Neural crest cell (in vitro differentiated cells): ENCODE data around the gene PELO. TPM values are rescaled to one million over a fixed set of nuclear protein-coding genes. Genes with fewer than 3 reads are reported as not detected.

ENCODE experiments used
- DNase-seq: peaks from one replicate; pipeline ENCODE4 v3.0.0; 2021; ENCODE audit warnings: low read depth, mixed read lengths, low spot score
- H3K27ac Mint-ChIP-seq: one replicate; pipeline ENCODE4 v1.8.0; 2021; ENCODE audit warnings: mild to moderate bottlenecking, mixed read lengths; ENCODE audit not compliant: unreplicated experiment
- H3K27me3 Mint-ChIP-seq: 2 replicates; pipeline ENCODE4 v1.8.0; 2021; ENCODE audit warnings: low read depth, mild to moderate bottlenecking, mixed read lengths
- H3K36me3 Mint-ChIP-seq: 2 replicates; pipeline ENCODE4 v1.8.0; 2021; ENCODE audit warnings: low read depth, mild to moderate bottlenecking, mixed read lengths
- H3K4me1 Mint-ChIP-seq: 2 replicates; pipeline ENCODE4 v1.8.0; 2021; ENCODE audit warnings: mixed read lengths
- H3K4me3 Mint-ChIP-seq: one replicate; pipeline ENCODE4 v1.8.0; 2021; ENCODE audit warnings: mild to moderate bottlenecking, mixed read lengths
- H3K9me3 Mint-ChIP-seq: 2 replicates; pipeline ENCODE4 v1.8.0; 2021; ENCODE audit warnings: mixed read lengths
- CTCF ChIP-seq: fragments of 200-600 bp; sonication (generic); conservative IDR thresholded peaks from 2 replicates; pipeline ENCODE4 v1.5.0; 2021; ENCODE audit warnings: antibody characterized with exemption, mild to moderate bottlenecking
- total RNA-seq: library from RNA; stranded (reverse); gene quantifications from 2 replicates; pipeline ENCODE4 v1.2.1, GENCODE V29; 2021

Gene PELO
- total RNA-seq, 1 donor from 2014 or later, result 11.8 TPM

- DNase-seq, result no peak
- H3K4me1 Mint-ChIP-seq, result peaks cover 22% of the 10 kb centered on the region
- H3K27ac Mint-ChIP-seq, result no peak overlapping the region
- H3K9me3 Mint-ChIP-seq, result no peaks in the 10 kb centered on the region
- H3K27me3 Mint-ChIP-seq, result no peaks in the 10 kb centered on the region
- peaks cover 5% of the 10 kb centered on the region for H3K36me3 Mint-ChIP-seq
- TF ChIP-seq CTCF, result no peak
- no peak overlapping the region for H3K4me3 Mint-ChIP-seq
These were observed 17.9 kb downstream of the PELO start for GRCh38 chr5:52805615-52806014.

GRCh38 chr5:52807037-52807436 lies 19.3 kb downstream of the PELO start:
- H3K27me3 Mint-ChIP-seq, result no peaks in the 10 kb centered on the region
- peaks cover 10% of the 10 kb centered on the region for H3K4me1 Mint-ChIP-seq
- H3K4me3 Mint-ChIP-seq, result no peak overlapping the region
- H3K27ac Mint-ChIP-seq, result no peak overlapping the region
- no peak for DNase-seq
- peaks cover 5% of the 10 kb centered on the region for H3K36me3 Mint-ChIP-seq
- no peak for TF ChIP-seq CTCF
- no peaks in the 10 kb centered on the region for H3K9me3 Mint-ChIP-seq

GRCh38 chr5:52807723-52808122 lies 20.0 kb downstream of the PELO start:
- no peak for DNase-seq
- H3K4me1 Mint-ChIP-seq, result peaks cover 10% of the 10 kb centered on the region
- H3K27me3 Mint-ChIP-seq, result no peaks in the 10 kb centered on the region
- no peak overlapping the region for H3K27ac Mint-ChIP-seq
- H3K9me3 Mint-ChIP-seq, result no peaks in the 10 kb centered on the region
- TF ChIP-seq CTCF, result no peak
- H3K36me3 Mint-ChIP-seq, result peaks cover 5% of the 10 kb centered on the region
- H3K4me3 Mint-ChIP-seq, result no peak overlapping the region

- no peak for DNase-seq
- no peak for TF ChIP-seq CTCF
- peaks cover 5% of the 10 kb centered on the region for H3K36me3 Mint-ChIP-seq
- peaks cover 6% of the 10 kb centered on the region for H3K4me1 Mint-ChIP-seq
- no peaks in the 10 kb centered on the region for H3K27me3 Mint-ChIP-seq
- H3K4me3 Mint-ChIP-seq, result no peak overlapping the region
- no peaks in the 10 kb centered on the region for H3K9me3 Mint-ChIP-seq
- H3K27ac Mint-ChIP-seq, result no peak overlapping the region
These were observed 20.7 kb downstream of the PELO start for GRCh38 chr5:52808316-52808901.

GRCh38 chr5:52809884-52810283 lies 22.2 kb downstream of the PELO start:
- H3K27me3 Mint-ChIP-seq, result no peaks in the 10 kb centered on the region
- no peak for DNase-seq
- no peak overlapping the region for H3K27ac Mint-ChIP-seq
- H3K9me3 Mint-ChIP-seq, result no peaks in the 10 kb centered on the region
- no peaks in the 10 kb centered on the region for H3K4me1 Mint-ChIP-seq
- no peak overlapping the region for H3K4me3 Mint-ChIP-seq
- no peak for TF ChIP-seq CTCF
- no peaks in the 10 kb centered on the region for H3K36me3 Mint-ChIP-seq

GRCh38 chr5:52810426-52810825 lies 22.7 kb downstream of the PELO start:
- no peak overlapping the region for H3K27ac Mint-ChIP-seq
- H3K9me3 Mint-ChIP-seq, result no peaks in the 10 kb centered on the region
- H3K36me3 Mint-ChIP-seq, result no peaks in the 10 kb centered on the region
- no peak for DNase-seq
- H3K4me1 Mint-ChIP-seq, result no peaks in the 10 kb centered on the region
- no peaks in the 10 kb centered on the region for H3K27me3 Mint-ChIP-seq
- no peak overlapping the region for H3K4me3 Mint-ChIP-seq
- no peak for TF ChIP-seq CTCF
